H1 (cell line): ENCODE results near the gene CHN2. TPM values are rescaled to one million over a fixed set of nuclear protein-coding genes. Genes with fewer than 3 reads are reported as not detected.

ENCODE experiments used
- CEBPB ChIP-seq: IDR thresholded peaks from 2 replicates; pipeline ENCODE4 v1.6.1; 2012; ENCODE audit warnings: low read depth, low read length
- CHD1 ChIP-seq: IDR thresholded peaks from 2 replicates; pipeline ENCODE4 v1.6.1; 2012; ENCODE audit warnings: low read depth, low read length, improper control_type of control experiment
- EP300 ChIP-seq, 2 experiments: IDR thresholded peaks; 1 replicate in 1 of 2; 2 replicates in 1 of 2; pipeline ENCODE4 v1.6.1; 2011 to 2012; ENCODE audit warnings: low read depth in 2 of 2, low read length in 2 of 2, mild to moderate bottlenecking in 2 of 2, borderline replicate concordance in 1 of 2, inconsistent platforms in 1 of 2, moderate library complexity in 1 of 2
- FOSL1 ChIP-seq: IDR thresholded peaks from 2 replicates; pipeline ENCODE4 v1.6.1; 2011; ENCODE audit warnings: mild to moderate bottlenecking, low read depth, low read length, moderate library complexity; ENCODE audit not compliant: insufficient read depth
- HDAC6 ChIP-seq: IDR thresholded peaks from one replicate; pipeline ENCODE4 v1.7.1; 2012; ENCODE audit warnings: low read depth, mild to moderate bottlenecking, inconsistent platforms, low read length, moderate library complexity
- JUND ChIP-seq: IDR thresholded peaks from 2 replicates; pipeline ENCODE4 v1.6.1; 2011; ENCODE audit warnings: mild to moderate bottlenecking, improper control_type of control experiment, low read length
- RBBP5 ChIP-seq: IDR thresholded peaks from 2 replicates; pipeline ENCODE4 v1.7.1; 2012; ENCODE audit warnings: low read depth, mild to moderate bottlenecking, inconsistent platforms, low read length, moderate library complexity, borderline replicate concordance
- polyA plus RNA-seq, 7 experiments: library from polyadenylated mRNA; depleted of rRNA in 3 of 7; stranded (reverse) in 5 of 7; unstranded in 2 of 7; fragments of >200 nt in 5 of 7; fragments of 200-250 nt in 2 of 7; gene quantifications; 1 replicate in 5 of 7; 2 replicates in 1 of 7; 4 replicates in 1 of 7; pipeline versions ENCODE4 v1.2.1 to v1.2.3, GENCODE V29; 2011 to 2013; ENCODE audit warnings: missing spikeins in 2 of 7, mixed read lengths in 2 of 7
- total RNA-seq: library from RNA; stranded (reverse); fragmentation: NEBNext Ultra II Directional; extraction: Animal tissue kit (Norgen Biotek cat#: 25700); gene quantifications from 2 replicates; pipeline ENCODE4 v1.2.1, GENCODE V29; 2021
- TF ChIP-seq, protein P1 (sequence below): IDR thresholded peaks from 2 replicates; pipeline ENCODE4 v1.6.1; 2012; ENCODE audit warnings: low read length, inconsistent platforms

CHN2 gene
- total and polyA plus RNA-seq, 2 of the 8 experiments (the other 6 are each of a cell fraction or from before 2014, with no cell fraction given), result 2.9 to 4.8 TPM

DNA sequence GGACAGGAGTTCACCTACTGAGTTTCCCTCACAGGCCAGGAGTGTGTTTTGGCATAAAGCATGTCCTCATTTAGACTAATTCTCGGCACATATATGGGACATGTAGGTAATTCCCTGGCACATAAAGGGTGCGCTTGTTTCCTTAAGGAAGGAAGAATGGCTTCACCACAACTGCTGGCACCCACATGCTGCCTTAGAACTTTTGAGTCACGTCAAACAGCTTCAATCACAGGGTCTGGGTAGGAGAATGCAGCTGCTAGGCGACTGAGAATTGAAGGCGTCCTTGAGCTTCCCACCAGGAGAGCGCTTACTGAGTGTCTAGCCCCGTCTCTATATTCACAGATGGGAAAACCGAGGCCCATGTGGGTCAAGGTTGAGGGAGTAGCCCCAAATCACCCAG is 146.1 kb downstream of the CHN2 start (continued):
- no peak for TF ChIP-seq FOSL1
- TF ChIP-seq EP300 (IDR thresholded peaks at IDR 0.05; ENCODE audit: borderline replicate concordance in 1 of 2, low read depth in 2 of 2, low read length in 2 of 2), result no peak
- no peak for TF ChIP-seq RBBP5
- TF ChIP-seq HDAC6, result no peak
- no peak for TF ChIP-seq CHD1
- TF ChIP-seq JUND, result no peak
- no peak for TF ChIP-seq CEBPB
- TF ChIP-seq, protein P1, sequence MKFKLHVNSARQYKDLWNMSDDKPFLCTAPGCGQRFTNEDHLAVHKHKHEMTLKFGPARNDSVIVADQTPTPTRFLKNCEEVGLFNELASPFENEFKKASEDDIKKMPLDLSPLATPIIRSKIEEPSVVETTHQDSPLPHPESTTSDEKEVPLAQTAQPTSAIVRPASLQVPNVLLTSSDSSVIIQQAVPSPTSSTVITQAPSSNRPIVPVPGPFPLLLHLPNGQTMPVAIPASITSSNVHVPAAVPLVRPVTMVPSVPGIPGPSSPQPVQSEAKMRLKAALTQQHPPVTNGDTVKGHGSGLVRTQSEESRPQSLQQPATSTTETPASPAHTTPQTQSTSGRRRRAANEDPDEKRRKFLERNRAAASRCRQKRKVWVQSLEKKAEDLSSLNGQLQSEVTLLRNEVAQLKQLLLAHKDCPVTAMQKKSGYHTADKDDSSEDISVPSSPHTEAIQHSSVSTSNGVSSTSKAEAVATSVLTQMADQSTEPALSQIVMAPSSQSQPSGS, result no peak
